Measurements from ENCODE around the gene E2F2. TPM values are rescaled to one million over a fixed set of nuclear protein-coding genes. Genes with fewer than 3 reads are reported as not detected.

The E2F2 gene
- total RNA-seq, 1 experiment from 2014 or later, result 5.1 TPM

- no peaks in the 10 kb centered on the region; the same call in 1 of the 2 replicates for H3K27me3 Mint-ChIP-seq (ENCODE audit: low read depth)
- H3K4me2 ChIP-seq (ENCODE audit: insufficient read depth, insufficient read length, low read length), result no peak overlapping the region
- no peak overlapping the region for H2AFZ ChIP-seq (ENCODE audit: low read length)
- H3K23me2 ChIP-seq (ENCODE audit: insufficient read length, low read depth, low read length, poor library complexity, severe bottlenecking), result no peaks in the 10 kb centered on the region
- no peak overlapping the region for H4K8ac ChIP-seq (replicated peaks; ENCODE audit: insufficient read length, low read depth, low read length)
- no peaks in the 10 kb centered on the region for H3K9me3 Mint-ChIP-seq
- H3K18ac ChIP-seq (ENCODE audit: insufficient read length, low read depth, low read length), result no peak overlapping the region
- no peak overlapping the region for H3K56ac ChIP-seq (ENCODE audit: insufficient read length, low read depth, low read length)
- peaks cover 0 to 10% of the 10 kb centered on the region in 2 experiments; a peak in 3 of 4 replicates for H3K4me1 Mint-ChIP-seq
- no peak overlapping the region for H2BK20ac ChIP-seq (ENCODE audit: low read depth, low read length, poor library complexity, severe bottlenecking)
- H3K9me3 ChIP-seq (ENCODE audit: control insufficient read depth, low read depth, low read length), result no peaks in the 10 kb centered on the region
- no peak overlapping the region for H4K91ac ChIP-seq (ENCODE audit: insufficient read length, low read depth, low read length)
- H3K14ac ChIP-seq (ENCODE audit: insufficient read depth, low read length), result no peak overlapping the region
- no peaks in the 10 kb centered on the region for H4K20me1 ChIP-seq (ENCODE audit: control insufficient read depth, insufficient read depth, insufficient read length)
- H2BK120ac ChIP-seq (ENCODE audit: low read depth, low read length, poor library complexity, severe bottlenecking), result no peak overlapping the region
- H3K27me3 ChIP-seq (ENCODE audit: insufficient read depth, low read length), result no peaks in the 10 kb centered on the region
- H3K79me2 ChIP-seq (ENCODE audit: insufficient read depth, low read length), result no peaks in the 10 kb centered on the region
- H2BK15ac ChIP-seq (ENCODE audit: low read depth, low read length), result no peak overlapping the region
- no peaks in the 10 kb centered on the region for H3K4me1 ChIP-seq (ENCODE audit: insufficient read depth, low read length)
- peaks cover 2 to 3% (median 3%) of the 10 kb centered on the region in 3 experiments; a peak in 2 of 7 replicates for H3K36me3 Mint-ChIP-seq (ENCODE audit: insufficient read depth in 1 of 3, low read depth in 3 of 3)
- H2BK12ac ChIP-seq (ENCODE audit: insufficient read length, low read depth, low read length), result no peak overlapping the region
- WGBS (ENCODE audit: extremely low coverage, insufficient read length, low lambda C conversion rate), result no CpG with 5 or more reads among the region's 5 CpGs
- H3K27ac Mint-ChIP-seq, result no peak overlapping the region
- no peak overlapping the region for H3T11ph ChIP-seq (ENCODE audit: low read length)
- H2BK5ac ChIP-seq (ENCODE audit: insufficient read length, low read length), result no peak overlapping the region
- no peak overlapping the region for H3K4ac ChIP-seq (ENCODE audit: low read depth, low read length)
- TF ChIP-seq CTCF (conservative IDR thresholded peaks at IDR 0.05), result no peak
- H3K79me1 ChIP-seq (ENCODE audit: insufficient read depth, low read depth, low read length, poor library complexity, severe bottlenecking), result no peaks in the 10 kb centered on the region
- DNase-seq, result no peak
- H3K9ac ChIP-seq (ENCODE audit: extremely low read depth, insufficient read length, low read length), result no peak overlapping the region
- H4K5ac ChIP-seq (ENCODE audit: insufficient read length, low read depth, low read length), result no peak overlapping the region
- no peak overlapping the region for H3K23ac ChIP-seq (ENCODE audit: insufficient read length, low read depth, low read length)
- H2AK5ac ChIP-seq (ENCODE audit: insufficient read length, low read length), result no peak overlapping the region
- H3K4me3 Mint-ChIP-seq, result no peak overlapping the region
- no peak overlapping the region for H3K27ac ChIP-seq (ENCODE audit: insufficient read length, low read depth, low read length)
Observed at GRCh38 chr1:23472351-23473036, 58.5 kb downstream of the E2F2 start.
